ENCODE results near the gene TEKTIP1.

The TEKTIP1 gene

DNA sequence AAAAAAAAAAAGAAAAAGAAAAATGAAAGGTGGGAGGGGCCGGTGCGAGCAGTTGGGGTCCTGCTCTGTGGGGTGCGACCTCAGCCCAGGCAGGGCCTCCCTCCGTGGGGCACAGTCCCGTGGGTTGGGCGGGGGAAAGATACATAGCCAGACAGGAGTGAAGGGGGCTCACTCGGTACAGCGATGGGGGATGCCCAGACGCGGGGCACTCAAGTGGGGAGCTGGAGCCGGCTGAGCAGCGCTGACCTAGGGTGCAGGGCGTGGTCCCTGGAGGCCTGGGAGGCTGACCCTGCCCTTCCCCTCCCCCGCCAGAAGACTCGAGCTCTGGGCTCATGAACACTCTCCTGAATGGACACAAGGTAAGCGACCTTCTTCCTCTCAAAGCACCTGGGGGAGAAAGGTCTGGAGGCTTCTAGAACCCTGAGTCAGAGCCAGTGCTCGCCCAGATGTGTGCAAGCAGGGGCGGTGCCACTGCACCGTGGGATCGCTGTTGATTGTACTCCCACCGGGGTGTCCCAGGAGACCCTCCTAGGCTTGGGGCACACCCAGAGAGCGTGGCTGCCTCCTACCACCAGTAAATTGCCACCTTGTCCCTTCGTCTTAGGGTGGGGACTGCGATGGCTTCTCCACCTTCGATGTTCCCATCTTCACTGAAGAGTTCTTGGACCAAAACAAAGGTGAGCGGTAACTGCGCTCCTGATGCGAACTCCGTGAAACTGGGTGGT, 37.1 kb downstream of the TEKTIP1 start:
- Histone ChIP-seq H3K4me3 (ENCODE audit: low read length in 2 of 2) (peak overlapping the region in 1 of 2 donors; percentile 84), H2AFZ (ENCODE audit: low read length) (no peak overlapping the region)
- WGBS, 2 donors (ENCODE audit: extremely low coverage in 2 of 2, insufficient read length in 2 of 2, insufficient replicate concordance in 1 of 2), result no CpG with 5 or more reads among the region's 29 CpGs

DNA sequence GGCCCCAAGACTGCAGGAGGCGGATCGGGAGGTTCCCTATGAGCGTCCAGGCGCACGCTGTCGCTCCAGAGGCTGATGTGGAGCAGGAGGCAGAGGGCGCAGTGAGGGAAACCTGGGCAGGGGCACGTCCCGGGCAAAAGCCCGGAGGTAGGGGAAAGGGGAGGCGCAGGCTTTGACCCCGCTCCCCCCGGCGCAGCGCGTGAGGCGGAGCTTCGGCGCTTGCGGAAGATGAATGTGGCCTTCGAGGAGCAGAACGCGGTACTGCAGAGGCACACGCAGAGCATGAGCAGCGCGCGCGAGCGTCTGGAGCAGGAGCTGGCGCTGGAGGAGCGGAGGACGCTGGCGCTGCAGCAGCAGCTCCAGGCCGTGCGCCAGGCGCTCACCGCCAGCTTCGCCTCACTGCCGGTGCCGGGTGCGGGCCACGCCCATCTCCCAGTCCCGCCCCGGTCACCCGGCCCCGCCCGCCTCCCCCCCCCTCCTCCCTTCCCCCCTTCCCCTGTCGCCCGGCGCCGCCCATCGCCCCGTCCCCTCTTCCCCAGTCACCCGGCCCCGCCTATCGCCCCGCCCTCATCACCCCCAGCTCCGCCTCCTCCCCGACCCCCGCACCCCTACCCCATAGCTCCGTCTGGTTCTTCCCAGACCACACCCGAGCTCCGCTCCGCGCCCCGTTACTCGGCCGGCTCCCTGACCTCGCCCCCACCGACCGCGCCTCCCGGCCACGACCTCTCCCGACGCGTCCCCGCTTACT, 37.9 kb downstream of the TEKTIP1 start:
- Histone ChIP-seq H2BK15ac (ENCODE audit: low read length) (peak overlapping the region; percentile 6), H2AFZ (ENCODE audit: low read length) (no peak overlapping the region), H3K27me3 (ENCODE audit: control insufficient read depth in 3 of 3, insufficient read depth in 3 of 3, low read depth in 1 of 3, low read length in 3 of 3) (peaks cover 0 to 28% (median 0%) of the 10 kb centered on the region in 3 experiments), H3K18ac (ENCODE audit: low read length) (peak overlapping the region; percentile 94), H3K4me2 (ENCODE audit: insufficient read depth, low read length, poor library complexity, severe bottlenecking) (peak overlapping the region; percentile 86), H2BK5ac (ENCODE audit: low read length) (peak overlapping the region; percentile 33), H3K9ac (ENCODE audit: low read depth, low read length, poor library complexity) (peak overlapping the region; percentile 96), H3K4me1 (ENCODE audit: control insufficient read depth in 2 of 2, insufficient read depth in 1 of 2, low read depth in 1 of 2, low read length in 2 of 2) (peaks cover 4 to 17% of the 10 kb centered on the region in 2 donors), H2AK5ac (ENCODE audit: low read depth, low read length) (peak overlapping the region; percentile 7), H2BK120ac (ENCODE audit: low read depth, low read length) (no peak overlapping the region), H3K79me1 (ENCODE audit: low read depth, low read length) (peaks cover 3% of the 10 kb centered on the region), H3K36me3 (replicated peaks in 1 of 2; ENCODE audit: control insufficient read depth in 2 of 2, insufficient read depth in 2 of 2, low read length in 2 of 2) (peaks cover 9 to 19% of the 10 kb centered on the region in 2 donors), H4K91ac (ENCODE audit: low read depth, low read length, poor library complexity) (no peak overlapping the region), H2BK12ac (ENCODE audit: low read length) (peak overlapping the region; percentile 58), H3K4ac (ENCODE audit: low read length) (no peak overlapping the region), H3K14ac (ENCODE audit: low read length) (peak overlapping the region; percentile 97), H3K4me3 (ENCODE audit: low read length in 2 of 2) (peak overlapping the region in 1 of 2 donors; percentile 84), H3K23ac (ENCODE audit: low read depth, low read length, poor library complexity) (peak overlapping the region; percentile 100), H3K9me3 (replicated peaks in 1 of 2; ENCODE audit: control insufficient read depth in 2 of 2, insufficient read depth in 1 of 2, low read depth in 1 of 2, low read length in 2 of 2) (no peaks in the 10 kb centered on the region), H3K27ac (replicated peaks; ENCODE audit: low read length) (peak overlapping the region; percentile 49), H4K8ac (ENCODE audit: low read depth, low read length) (peak overlapping the region; percentile 1)
- DNase-seq (ENCODE audit: low spot score), result no peak
- no CpG with 5 or more reads among the region's 78 CpGs for WGBS, 2 donors (ENCODE audit: extremely low coverage in 2 of 2, insufficient read length in 2 of 2, insufficient replicate concordance in 1 of 2)

More for the DNA sequence above, 37.1 kb downstream of the TEKTIP1 start:
- DNase-seq (ENCODE audit: low spot score), result no peak
- peak overlapping the region; percentile 94 for H3K18ac ChIP-seq (ENCODE audit: low read length)
- H2BK120ac ChIP-seq (ENCODE audit: low read depth, low read length), result no peak overlapping the region
- peak overlapping the region; percentile 1 for H4K8ac ChIP-seq (ENCODE audit: low read depth, low read length)
- peak overlapping the region; percentile 6 for H2BK15ac ChIP-seq (ENCODE audit: low read length)
- peak overlapping the region; percentile 100 for H3K23ac ChIP-seq (ENCODE audit: low read depth, low read length, poor library complexity)
- no peak overlapping the region for H4K91ac ChIP-seq (ENCODE audit: low read depth, low read length, poor library complexity)
- H3K27me3 ChIP-seq (ENCODE audit: control insufficient read depth in 3 of 3, insufficient read depth in 3 of 3, low read depth in 1 of 3, low read length in 3 of 3), result peaks cover 0 to 28% (median 0%) of the 10 kb centered on the region in 3 experiments
- H3K14ac ChIP-seq (ENCODE audit: low read length), result peak overlapping the region; percentile 97
- H2BK12ac ChIP-seq (ENCODE audit: low read length), result peak overlapping the region; percentile 58
- H3K36me3 ChIP-seq (replicated peaks in 1 of 2; ENCODE audit: control insufficient read depth in 2 of 2, insufficient read depth in 2 of 2, low read length in 2 of 2), result peaks cover 9 to 19% of the 10 kb centered on the region in 2 donors
- H3K4ac ChIP-seq (ENCODE audit: low read length), result no peak overlapping the region
- H3K4me1 ChIP-seq (ENCODE audit: control insufficient read depth in 2 of 2, insufficient read depth in 1 of 2, low read depth in 1 of 2, low read length in 2 of 2), result peaks cover 5 to 17% of the 10 kb centered on the region in 2 donors
- H2BK5ac ChIP-seq (ENCODE audit: low read length), result peak overlapping the region; percentile 33
- H2AK5ac ChIP-seq (ENCODE audit: low read depth, low read length), result peak overlapping the region; percentile 7
- H3K79me1 ChIP-seq (ENCODE audit: low read depth, low read length), result peaks cover 3% of the 10 kb centered on the region
- peak overlapping the region; percentile 49 for H3K27ac ChIP-seq (replicated peaks; ENCODE audit: low read length)
- no peaks in the 10 kb centered on the region for H3K9me3 ChIP-seq (replicated peaks in 1 of 2; ENCODE audit: control insufficient read depth in 2 of 2, insufficient read depth in 1 of 2, low read depth in 1 of 2, low read length in 2 of 2)
- peak overlapping the region; percentile 96 for H3K9ac ChIP-seq (ENCODE audit: low read depth, low read length, poor library complexity)
- peak overlapping the region; percentile 86 for H3K4me2 ChIP-seq (ENCODE audit: insufficient read depth, low read length, poor library complexity, severe bottlenecking)

DNA sequence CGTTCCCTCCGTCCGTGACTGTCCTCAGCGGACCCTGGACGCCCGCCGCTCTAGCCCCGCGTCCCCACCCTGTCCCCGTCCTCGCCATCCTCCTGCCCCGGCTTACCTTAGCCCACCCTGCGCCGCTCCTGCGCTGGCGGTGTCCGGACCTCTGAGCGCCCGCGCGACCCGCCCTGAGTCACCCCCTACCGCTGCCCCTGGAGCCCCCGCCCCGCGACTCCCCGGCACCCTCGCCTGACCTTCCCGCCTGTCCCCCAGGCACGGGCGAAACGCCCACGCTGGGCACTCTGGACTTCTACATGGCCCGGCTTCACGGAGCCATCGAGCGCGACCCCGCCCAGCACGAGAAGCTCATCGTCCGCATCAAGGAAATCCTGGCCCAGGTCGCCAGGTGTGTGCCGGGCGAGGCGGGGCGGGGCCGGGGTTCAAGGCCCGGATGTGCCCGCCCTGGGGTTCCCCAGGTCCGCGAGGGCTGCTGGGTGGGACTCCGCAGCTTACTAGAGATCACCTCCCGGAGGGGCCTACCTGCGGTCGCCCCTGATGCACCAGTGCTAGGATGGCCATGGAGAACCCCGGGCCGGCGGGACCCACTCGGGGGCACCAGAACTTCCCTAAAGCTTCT, 38.9 kb downstream of the TEKTIP1 start:
- WGBS, 2 donors (ENCODE audit: extremely low coverage in 2 of 2, insufficient read length in 2 of 2, insufficient replicate concordance in 1 of 2), result no CpG with 5 or more reads among the region's 60 CpGs
- Histone ChIP-seq H4K8ac (ENCODE audit: low read depth, low read length) (no peak overlapping the region), H3K9me3 (replicated peaks in 1 of 2; ENCODE audit: control insufficient read depth in 2 of 2, insufficient read depth in 1 of 2, low read depth in 1 of 2, low read length in 2 of 2) (no peaks in the 10 kb centered on the region), H3K18ac (ENCODE audit: low read length) (peak overlapping the region; percentile 76), H3K79me1 (ENCODE audit: low read depth, low read length) (peaks cover 3% of the 10 kb centered on the region), H4K91ac (ENCODE audit: low read depth, low read length, poor library complexity) (no peak overlapping the region), H3K27me3 (ENCODE audit: control insufficient read depth in 3 of 3, insufficient read depth in 3 of 3, low read depth in 1 of 3, low read length in 3 of 3) (peaks cover 0 to 28% (median 0%) of the 10 kb centered on the region in 3 experiments), H2AK5ac (ENCODE audit: low read depth, low read length) (peak overlapping the region; percentile 37), H2BK5ac (ENCODE audit: low read length) (no peak overlapping the region), H3K36me3 (replicated peaks in 1 of 2; ENCODE audit: control insufficient read depth in 2 of 2, insufficient read depth in 2 of 2, low read length in 2 of 2) (peaks cover 9 to 19% of the 10 kb centered on the region in 2 donors), H3K14ac (ENCODE audit: low read length) (no peak overlapping the region), H3K23ac (ENCODE audit: low read depth, low read length, poor library complexity) (peak overlapping the region; percentile 43), H3K4me3 (ENCODE audit: low read length in 2 of 2) (no peak overlapping the region), H3K9ac (ENCODE audit: low read depth, low read length, poor library complexity) (peak overlapping the region; percentile 60), H2BK12ac (ENCODE audit: low read length) (no peak overlapping the region), H2BK15ac (ENCODE audit: low read length) (no peak overlapping the region), H3K4ac (ENCODE audit: low read length) (no peak overlapping the region), H3K27ac (replicated peaks; ENCODE audit: low read length) (no peak overlapping the region), H2BK120ac (ENCODE audit: low read depth, low read length) (no peak overlapping the region), H3K4me2 (ENCODE audit: insufficient read depth, low read length, poor library complexity, severe bottlenecking) (peak overlapping the region; percentile 49), H2AFZ (ENCODE audit: low read length) (no peak overlapping the region), H3K4me1 (ENCODE audit: control insufficient read depth in 2 of 2, insufficient read depth in 1 of 2, low read depth in 1 of 2, low read length in 2 of 2) (peaks cover 0 to 14% of the 10 kb centered on the region in 2 donors)
- DNase-seq (ENCODE audit: low spot score), result no peak

All from neuronal stem cell (in vitro differentiated cells).